ENCODE data around the gene FLOT2.

FLOT2 gene

GRCh38 chr17:28901866-28902818 lies 4.6 kb upstream of the FLOT2 start:
- H3K4me3 ChIP-seq (ENCODE audit: low read depth, low read length): peak overlapping the region; percentile 64
- TF ChIP-seq CTCF (IDR thresholded peaks at IDR 0.05; ENCODE audit: borderline replicate concordance, insufficient read depth, low read depth, low read length): no peak

GRCh38 chr17:28900986-28901726 lies 3.6 kb upstream of the FLOT2 start:
- no peak overlapping the region for H3K4me3 ChIP-seq (ENCODE audit: low read depth, low read length)
- no peak for TF ChIP-seq CTCF (IDR thresholded peaks at IDR 0.05; ENCODE audit: borderline replicate concordance, insufficient read depth, low read depth, low read length)

- H3K4me3 ChIP-seq (ENCODE audit: low read depth, low read length): no peak overlapping the region
- TF ChIP-seq CTCF (IDR thresholded peaks at IDR 0.05; ENCODE audit: borderline replicate concordance, insufficient read depth, low read depth, low read length): no peak
Measured at GRCh38 chr17:28899212-28899815, 1.8 kb upstream of the FLOT2 start.

GRCh38 chr17:28898527-28898955 lies 1.0 kb upstream of the FLOT2 start:
- TF ChIP-seq CTCF (IDR thresholded peaks at IDR 0.05; ENCODE audit: borderline replicate concordance, insufficient read depth, low read depth, low read length): no peak
- no peak overlapping the region for H3K4me3 ChIP-seq (ENCODE audit: low read depth, low read length)

- no peak for TF ChIP-seq CTCF (IDR thresholded peaks at IDR 0.05; ENCODE audit: borderline replicate concordance, insufficient read depth, low read depth, low read length)
Measured at GRCh38 chr17:28897769-28898526, 415 bp upstream of the FLOT2 start.

GRCh38 chr17:28896491-28896883 lies 1.0 kb downstream of the FLOT2 start:
- TF ChIP-seq CTCF (IDR thresholded peaks at IDR 0.05; ENCODE audit: borderline replicate concordance, insufficient read depth, low read depth, low read length): no peak
- H3K4me3 ChIP-seq (ENCODE audit: low read depth, low read length): no peak overlapping the region

More at GRCh38 chr17:28897769-28898526, 415 bp upstream of the FLOT2 start:
- H3K4me3 ChIP-seq (ENCODE audit: low read depth, low read length): peak overlapping the region; percentile 64
